HG02642 (cell line): ENCODE measurements around the gene PPM1E.
"Not testable (repeated sequence)": the region's sequence is repeated elsewhere in the genome, so short reads cannot be mapped to it uniquely, and the experiment has no call there.

ENCODE experiments used
- ATAC-seq: cut with Tn5 transposase; IDR thresholded peaks from one replicate; pipeline ENCODE4 v1.9.1; 2021; ENCODE audit warnings: mild to moderate bottlenecking; ENCODE audit not compliant: unreplicated experiment, poor library complexity

PPM1E gene

GRCh38 chr17:58764373-58764772 is 8.7 kb downstream of the PPM1E start:
- ATAC-seq = no peak

DNA sequence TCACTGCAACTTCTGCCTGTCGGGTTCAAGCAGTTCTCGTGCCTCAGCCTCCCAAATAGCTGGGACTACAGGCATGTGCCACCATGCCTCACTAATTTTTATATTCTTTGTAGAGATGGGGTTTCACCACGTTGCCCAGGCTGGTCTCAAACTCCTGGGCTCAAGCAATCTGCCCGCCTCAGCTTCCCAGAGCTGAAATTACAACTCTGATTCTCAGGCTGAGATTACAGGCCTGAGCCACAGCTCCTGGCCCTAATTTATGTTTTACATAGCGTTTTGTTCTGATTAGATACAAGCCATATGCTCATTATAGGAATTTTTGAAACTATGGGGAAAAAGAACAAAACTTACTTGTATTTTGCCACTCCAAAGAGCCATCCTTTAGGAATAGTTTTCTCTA is 22.8 kb downstream of the PPM1E start:
- ATAC-seq = not testable (repeated sequence)

GRCh38 chr17:58779446-58779845 is 23.8 kb downstream of the PPM1E start:
- ATAC-seq = no peak

GRCh38 chr17:58783380-58783779 is 27.7 kb downstream of the PPM1E start:
- ATAC-seq = no peak

- ATAC-seq = no peak
Measured at GRCh38 chr17:58785097-58785496, 29.4 kb downstream of the PPM1E start.

- no peak for ATAC-seq
Measured at GRCh38 chr17:58786586-58787295, 31.1 kb downstream of the PPM1E start.

- no peak for ATAC-seq
Measured at GRCh38 chr17:58788199-58788598, 32.5 kb downstream of the PPM1E start.

GRCh38 chr17:58789160-58789559 is 33.5 kb downstream of the PPM1E start:
- no peak for ATAC-seq

- no peak for ATAC-seq
Measured at GRCh38 chr17:58789831-58790230, 34.2 kb downstream of the PPM1E start.

DNA sequence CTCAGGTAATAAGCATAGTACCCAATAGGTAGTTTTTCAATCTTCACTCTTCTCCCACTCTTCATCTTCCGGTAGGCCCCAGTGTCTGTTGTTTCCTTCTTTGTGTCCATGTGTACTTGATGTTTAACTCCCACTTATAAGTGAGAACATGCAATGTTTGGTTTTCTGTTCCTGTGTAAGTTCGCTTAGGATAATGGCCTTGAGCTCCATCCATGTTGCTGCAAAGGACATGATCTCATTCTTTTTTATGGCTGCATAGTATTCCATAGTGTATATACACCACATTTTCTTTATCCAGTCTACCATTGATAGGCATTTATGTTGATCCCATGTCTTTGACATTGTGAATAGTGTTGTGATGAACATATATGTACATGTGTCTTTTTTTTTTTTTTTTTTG is 38.9 kb downstream of the PPM1E start:
- ATAC-seq = not testable (repeated sequence)

GRCh38 chr17:58802188-58802587 is 46.5 kb downstream of the PPM1E start:
- no peak for ATAC-seq

DNA sequence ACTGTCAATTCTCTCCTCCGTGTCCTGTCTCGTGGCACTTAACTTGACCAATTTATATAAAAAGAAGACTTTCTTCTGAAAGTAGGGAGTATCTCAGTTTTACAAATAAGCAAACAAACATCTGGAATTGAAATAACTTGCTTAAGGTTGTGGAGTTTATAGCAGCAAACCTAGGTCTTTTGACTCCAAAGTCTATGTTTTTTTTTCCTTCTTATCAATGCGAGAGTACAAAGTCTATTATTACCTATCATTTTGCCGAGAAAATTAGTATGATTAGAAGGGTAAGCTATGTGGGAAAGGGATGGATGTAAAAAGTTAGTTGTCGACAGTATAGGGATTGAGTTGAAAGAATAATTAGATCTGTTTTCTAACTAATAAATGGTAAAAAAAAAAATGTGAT is 50.4 kb downstream of the PPM1E start:
- no peak for ATAC-seq

DNA sequence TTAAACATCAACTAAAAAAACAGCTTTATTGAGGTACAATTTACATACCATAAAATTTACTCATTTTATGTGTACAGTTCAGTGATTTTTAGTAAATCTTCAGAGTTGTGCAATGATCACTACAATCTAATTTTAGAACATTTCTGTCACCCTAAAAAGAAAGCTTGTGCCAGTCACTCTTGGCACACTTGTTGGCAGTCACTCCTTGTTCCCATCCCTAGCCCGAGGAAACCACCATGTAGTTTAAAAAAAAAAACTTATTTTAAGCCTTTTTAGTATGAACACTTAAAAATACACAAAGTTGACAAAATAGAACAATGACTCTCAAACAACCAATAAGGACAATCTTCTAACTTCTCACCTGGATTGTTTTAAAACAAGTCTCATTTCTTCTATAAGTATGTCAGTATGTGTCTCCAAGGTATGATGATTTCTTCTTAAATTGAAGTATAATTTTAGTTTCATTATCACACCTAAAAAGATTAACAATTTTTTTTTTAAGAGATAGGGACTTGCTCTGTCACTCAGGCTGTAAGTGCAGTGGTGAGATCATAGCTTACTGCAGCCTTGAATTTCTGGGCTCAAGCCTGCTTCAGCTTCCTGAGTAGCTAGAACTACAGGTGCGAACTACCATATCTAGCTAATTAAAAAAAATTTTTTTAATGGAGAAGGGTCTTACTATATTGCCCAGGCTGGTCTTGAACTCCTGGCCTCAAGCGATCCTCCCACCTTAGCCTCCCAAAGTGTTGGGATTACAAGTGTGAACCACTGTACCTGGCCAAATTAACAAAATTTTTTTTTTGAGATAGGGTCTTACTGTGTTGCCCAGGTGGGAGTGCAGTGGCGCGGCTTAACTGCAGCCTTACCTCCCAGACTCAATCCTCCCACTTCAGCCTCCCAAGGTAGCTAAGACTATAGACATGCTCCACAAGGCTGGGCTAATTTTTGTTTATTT is 53.2 kb downstream of the PPM1E start:
- no peak for ATAC-seq

DNA sequence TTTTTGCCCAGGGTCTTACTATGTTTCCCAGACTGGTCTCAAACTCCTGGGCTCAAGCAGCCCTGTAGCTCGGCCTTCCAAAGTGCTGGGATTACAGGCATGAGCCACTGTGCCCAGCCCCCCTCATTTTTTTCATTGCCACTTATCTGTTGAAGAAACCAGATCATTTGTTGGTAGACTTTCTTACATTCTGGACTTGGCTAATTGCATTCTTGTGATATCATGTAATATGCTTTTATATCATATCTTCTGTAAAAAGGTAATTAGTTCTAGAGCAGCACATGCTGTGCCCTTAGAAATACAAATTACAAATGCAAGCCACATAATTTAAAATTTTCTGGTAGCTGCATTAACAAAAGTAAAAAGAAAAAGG is 53.9 kb downstream of the PPM1E start:
- ATAC-seq = no peak

- ATAC-seq = no peak
Measured at GRCh38 chr17:58811290-58811689, 55.6 kb downstream of the PPM1E start.

DNA sequence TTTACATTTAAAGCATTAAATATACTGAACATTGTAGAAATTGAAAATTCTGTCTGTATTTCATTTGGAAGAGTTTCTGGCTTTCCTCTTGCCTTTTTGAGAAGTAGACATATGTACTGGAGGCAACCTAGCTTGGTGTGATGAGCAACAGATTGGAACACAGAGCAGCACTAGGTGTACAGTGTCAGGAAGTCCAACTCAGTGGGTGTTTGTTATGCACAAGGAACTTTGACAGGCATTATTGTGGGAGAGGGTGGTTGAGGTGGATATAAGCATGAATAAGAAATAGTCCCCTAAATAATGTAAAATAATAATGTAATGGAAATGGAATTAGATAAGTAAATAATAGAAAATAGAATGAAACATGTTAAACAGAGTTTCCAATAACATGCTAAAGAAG is 58.1 kb downstream of the PPM1E start:
- ATAC-seq = no peak

DNA sequence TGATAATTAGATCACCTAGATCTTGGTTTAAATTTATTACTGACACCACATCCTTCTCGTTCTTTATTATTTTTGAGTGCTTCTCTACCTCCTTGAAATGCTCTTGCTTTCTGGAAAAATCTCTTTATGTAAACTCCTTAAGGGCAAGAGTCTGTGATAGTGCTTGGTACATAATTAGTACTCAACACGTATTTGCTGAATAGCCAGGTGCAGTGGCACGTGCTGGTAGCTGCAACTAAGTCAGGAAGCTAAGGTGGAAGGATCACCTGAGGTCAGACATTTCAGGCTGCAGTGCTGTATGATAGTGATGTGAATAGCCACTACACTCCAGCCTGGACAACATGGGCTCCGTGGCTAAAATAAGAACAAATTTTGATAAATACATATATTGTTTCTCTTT is 63.0 kb downstream of the PPM1E start:
- no peak for ATAC-seq

DNA sequence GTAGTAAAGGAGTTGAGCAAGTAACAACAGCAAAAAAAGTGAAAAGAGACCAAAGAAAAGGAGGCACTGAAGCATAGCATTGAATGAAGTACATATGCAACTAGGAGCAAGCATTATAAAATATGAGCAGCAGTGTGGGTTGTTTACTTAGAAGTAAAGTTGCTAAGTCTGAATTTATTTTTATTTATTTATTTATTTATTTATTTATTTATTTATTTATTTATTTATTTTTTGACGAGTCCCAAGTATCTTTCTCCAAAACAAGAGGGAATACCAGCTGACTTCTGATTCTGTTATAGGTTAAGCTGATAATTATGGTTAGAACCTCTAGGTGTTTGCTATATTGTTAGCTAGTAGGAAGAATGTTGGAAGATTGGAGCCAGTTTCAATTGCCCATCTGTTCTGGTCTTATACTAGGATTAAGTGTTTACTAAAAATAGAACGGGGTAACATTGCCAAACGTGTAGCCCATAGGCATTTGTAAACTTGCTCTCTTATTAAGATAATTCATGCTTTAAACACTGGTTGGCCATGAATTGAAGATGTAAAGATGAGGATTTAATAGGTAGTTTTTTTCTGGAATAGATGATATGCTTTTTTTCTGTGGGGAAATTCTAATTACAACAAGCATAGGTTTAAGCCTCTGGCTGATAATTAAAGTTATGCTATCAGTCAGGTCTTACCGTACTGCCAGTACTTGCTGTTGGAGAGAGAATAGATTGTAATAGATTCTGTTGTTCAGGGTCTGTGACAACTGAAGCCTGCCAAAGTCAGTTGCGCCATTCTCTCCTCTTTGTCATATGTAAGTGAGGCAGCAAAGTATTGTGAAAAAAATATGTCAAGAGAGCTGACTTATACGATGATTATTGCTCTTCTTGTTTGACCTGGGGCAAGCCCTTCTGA is 66.7 kb downstream of the PPM1E start:
- ATAC-seq = no peak

DNA sequence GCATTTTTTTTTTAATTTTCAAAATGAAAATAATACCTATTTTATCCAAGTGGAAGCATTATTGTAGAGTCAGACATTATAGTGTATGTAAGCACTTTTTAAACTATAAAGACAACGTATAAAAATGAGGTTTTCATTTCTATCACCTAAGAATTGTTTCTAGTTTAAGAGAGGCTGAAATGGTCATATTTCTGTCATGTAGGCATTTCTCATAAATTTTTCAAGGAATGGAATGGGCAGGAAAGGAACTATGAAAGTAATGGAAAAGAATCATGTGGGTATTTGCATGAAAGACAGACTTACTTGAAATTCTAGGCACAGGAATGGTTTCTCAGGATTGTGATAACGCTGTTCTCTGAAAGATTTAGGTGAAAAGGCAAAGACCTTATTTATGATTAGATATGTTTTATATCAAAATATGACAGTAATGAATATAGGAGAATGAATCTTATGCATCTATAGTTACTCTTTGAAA is 67.4 kb downstream of the PPM1E start:
- ATAC-seq = no peak

- no peak for ATAC-seq
Measured at GRCh38 chr17:58829172-58829637, 73.6 kb downstream of the PPM1E start.
